ENCODE data around the gene DENND6B.

- TF ChIP-seq POLR2A (IDR thresholded peaks at IDR 0.05) (no peak), CTCF (IDR thresholded peaks at IDR 0.05) (no peak)
Observed at GRCh38 chr22:50305393-50305922, 21.4 kb downstream of the DENND6B start.

Measured in Peyer's patch (tissue), 4 donors.